RPMI7951 (cell line): Measurements from ENCODE around the gene ZNF300. TPM values are rescaled to one million over a fixed set of nuclear protein-coding genes. Genes with fewer than 3 reads are reported as not detected.
A peak's percentile ranks its signal among the peaks of the same experiment; 100 is the strongest.
"Not testable (repeated sequence)": the region's sequence is repeated elsewhere in the genome, so short reads cannot be mapped to it uniquely, and the experiment has no call there.

Experiments
- DNase-seq: peaks from one replicate; pipeline ENCODE4 v3.0.0-alpha.2; 2012; ENCODE audit warnings: low read depth
- total RNA-seq: library from RNA; depleted of rRNA; stranded (reverse); fragments of >200 nt; shearing (Covaris generic); gene quantifications from 2 replicates; pipeline ENCODE4 v1.2.3, GENCODE V29; 2014; rRNA removed

Gene ZNF300
- total RNA-seq: 6.4 and 7.7 TPM in 2 replicates

DNA sequence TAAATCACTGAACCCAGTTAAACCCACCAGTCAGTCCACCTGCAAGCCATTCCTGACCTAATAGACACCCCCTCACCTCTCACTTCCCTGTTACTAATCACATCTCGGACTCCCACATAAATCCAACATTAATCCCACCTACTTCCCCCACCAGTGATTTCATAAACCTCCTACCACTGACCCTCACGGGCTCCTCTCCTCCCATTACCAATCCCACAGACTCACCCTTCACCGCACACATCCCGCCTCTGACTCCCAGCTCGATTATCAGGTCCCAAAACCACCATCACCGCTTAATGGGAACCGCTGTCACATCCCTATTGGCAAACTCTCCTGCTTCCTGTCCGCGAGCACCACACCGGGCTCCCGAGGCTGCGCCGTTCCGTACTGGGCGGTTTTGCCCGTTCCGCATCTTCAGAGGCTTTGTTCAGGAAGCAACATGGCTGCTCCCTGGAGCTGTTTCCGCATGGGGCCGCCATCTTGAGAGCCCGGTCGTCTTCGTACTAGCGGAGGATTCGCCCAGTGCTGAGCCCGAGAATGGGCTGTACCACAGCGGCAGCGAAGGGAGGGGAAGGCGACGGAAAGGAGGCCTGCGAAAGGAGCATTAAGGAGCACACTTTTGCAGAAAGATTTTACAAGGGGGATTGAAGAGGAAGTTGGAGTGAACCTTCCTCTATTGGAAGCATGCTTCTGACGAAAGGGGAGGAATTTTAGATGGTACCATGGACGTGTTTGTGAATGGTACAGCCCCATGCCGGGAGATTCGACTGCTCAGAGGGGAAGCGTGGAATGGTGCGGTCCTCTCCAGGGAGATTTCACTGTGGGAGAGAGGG, at the start of gene ZNF300:
Gene ZNF300 (minus strand): TSS at position 502 of the 833 bp plus-strand sequence. CDS start 1,825 bp downstream, outside the sequence.
- peak; percentile 84 for DNase-seq

DNA sequence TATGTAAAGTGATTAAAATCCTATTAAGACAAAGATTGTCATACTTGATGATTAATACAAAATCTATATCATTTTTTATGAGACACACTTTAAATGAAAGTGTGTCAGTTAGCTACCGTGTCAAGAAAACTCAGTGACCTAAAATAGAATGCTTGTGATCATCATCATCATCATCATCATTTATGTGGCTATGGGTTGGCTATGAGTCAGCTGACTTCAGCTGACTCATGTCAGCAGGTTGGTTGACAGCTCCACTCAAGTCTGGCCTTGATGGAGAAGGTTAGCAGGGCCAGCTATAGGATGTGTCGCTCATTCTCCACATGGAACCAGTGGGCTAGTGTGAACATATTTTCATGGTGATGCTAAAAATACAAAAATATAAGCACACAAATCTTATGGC, 43.8 kb upstream of the ZNF300 start:
- no peak for DNase-seq

DNA sequence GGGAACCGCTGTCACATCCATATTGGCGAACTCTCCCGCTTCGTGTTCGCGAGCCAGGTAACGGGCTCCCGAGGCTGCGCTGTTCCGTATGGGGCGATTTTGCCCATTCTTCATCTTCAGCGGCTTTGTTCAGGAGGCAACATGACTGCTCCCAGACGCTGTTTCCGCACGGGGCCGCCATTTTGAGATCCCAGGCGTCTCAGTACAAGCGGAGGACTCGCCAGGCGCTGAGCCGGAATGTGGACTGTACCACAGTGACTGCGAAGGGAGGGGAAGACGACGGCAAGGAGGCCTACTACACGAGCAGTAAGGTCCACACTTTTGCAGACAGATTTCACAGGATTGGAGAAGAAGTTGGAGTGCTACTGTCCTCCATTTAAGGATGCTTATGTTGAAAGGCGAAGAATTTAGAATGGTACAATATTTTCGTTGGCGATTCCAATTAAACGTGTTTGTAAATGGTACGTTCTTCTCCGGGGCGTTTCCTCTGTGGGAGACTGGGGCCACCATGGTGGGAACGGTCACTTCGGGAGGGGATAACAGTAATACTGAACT, 41.6 kb upstream of the ZNF300 start:
- DNase-seq: peak; percentile 71

DNA sequence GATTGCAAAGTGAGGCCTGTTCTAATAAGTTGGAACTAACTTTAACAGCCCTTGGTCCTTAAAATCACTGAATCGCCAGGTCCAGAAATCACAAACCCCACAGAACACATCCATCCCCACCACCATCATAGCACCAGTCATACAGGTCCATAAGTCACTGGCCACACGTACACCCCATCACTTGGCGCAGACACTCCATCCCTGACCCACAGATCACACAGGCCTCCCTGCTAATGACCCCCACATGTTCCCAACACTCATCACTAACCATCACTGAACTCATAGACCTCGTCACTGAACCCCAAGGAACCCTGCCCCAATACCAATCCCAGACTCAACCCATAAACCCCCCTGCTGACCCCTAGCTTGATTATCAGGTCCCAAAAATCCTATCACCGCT, 41.2 kb upstream of the ZNF300 start:
- DNase-seq: peak; percentile 1

DNA sequence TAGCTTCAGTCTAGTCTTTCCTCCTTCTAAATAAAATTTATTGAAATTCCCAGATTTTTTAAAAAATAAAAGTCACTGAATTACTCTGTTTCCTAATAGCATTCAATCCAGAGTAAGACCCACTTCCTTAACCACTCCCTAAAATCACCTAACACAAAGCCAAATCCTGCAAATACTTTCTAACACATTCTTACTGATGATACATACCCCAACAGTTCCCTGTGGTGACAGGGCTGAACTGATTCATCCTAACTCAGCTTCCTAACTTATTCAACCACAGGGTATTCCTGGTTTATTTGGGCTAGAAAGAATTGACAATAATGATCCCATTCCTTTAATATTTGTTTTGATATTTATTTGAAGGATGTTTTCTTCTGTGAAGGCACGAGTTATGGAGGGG, 40.7 kb upstream of the ZNF300 start:
- DNase-seq: peak; percentile 15

DNA sequence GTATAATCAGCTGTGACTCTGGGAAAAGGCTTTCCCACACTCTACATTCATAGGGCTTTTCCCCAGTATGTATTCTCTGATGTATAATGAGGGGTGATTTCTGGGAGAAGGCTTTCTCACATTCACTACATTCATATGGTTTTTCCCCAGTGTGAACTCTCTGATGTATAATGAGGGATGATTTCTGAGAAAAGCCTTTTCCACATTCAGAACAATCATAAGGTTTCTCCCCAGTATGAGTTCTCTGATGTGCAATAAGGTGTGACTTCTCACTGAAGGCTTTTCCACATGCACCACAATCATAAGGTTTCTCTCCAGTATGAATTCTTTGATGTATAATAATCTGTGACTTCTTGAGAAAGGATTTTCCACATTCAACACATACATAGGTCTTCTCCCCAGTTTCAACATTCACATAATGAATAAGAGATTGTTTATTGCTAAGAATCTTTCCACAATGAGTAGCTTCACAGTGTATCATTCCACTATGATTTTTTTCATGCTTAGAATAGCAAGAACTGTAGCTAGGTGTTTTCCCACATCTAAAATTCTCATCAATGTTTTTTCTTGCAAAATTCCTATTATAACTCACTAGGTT, 26.7 kb upstream of the ZNF300 start:
- DNase-seq: no peak

DNA sequence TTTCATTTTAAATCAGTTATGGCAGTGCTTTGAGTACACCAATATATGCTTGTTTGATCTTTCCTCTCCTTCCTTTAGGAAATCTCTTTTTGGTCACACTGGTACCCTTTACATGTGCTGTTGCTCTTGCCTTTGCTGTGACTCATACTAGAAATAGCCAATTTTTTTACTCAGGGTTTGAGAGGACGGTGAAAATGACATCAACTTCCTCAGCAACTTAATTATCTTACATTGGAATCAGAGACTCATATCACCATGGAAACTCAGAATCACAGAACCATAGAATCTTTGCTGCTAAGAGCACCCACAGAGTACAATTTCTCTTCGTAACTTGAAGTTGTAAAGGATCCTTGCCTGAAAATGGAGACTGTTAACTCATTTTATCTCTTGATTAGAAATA, 13.8 kb upstream of the ZNF300 start:
- peak; percentile 77 for DNase-seq

DNA sequence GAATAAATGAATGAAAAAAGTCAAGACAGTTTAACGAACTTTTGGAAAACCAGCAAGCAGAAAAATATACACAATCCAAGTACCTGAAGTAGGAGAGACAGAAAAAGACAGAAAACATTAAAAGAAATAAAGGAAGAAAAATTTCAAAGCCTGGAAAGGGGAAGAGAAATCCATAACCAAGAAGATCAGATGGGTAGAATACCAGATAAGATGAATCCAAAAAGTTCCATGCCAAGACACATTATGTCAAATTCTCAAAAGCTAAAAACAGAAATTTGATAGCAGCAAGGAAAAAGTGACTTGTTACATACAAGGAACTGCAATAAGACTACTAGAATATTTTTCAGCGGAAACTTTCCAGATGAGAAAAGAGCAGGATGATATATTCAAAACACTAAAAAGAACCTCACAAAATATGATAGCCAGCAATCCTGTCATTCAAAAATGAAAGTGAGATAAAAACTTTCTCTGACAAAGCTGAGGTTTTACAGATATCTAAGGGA, 7.6 kb upstream of the ZNF300 start:
- DNase-seq: no peak

DNA sequence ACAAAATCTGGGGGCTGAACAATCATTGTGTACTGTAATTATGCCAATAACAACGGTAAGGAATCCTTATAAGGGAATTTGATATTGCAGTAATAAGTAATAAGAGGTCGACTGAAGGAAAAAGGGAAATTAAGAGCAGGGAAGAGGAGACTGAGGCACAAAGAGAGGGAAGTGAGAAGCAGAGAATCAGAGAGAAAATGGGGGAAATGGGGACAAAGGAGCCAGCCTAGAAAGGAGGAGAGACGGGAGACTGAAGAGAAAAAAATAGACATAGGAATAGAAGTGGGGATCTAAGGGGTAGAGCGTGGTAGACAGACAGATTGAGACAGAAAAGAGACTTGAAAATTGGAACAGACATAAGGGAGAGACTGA, 518 bp upstream of the ZNF300 start:
- DNase-seq: no peak

DNA sequence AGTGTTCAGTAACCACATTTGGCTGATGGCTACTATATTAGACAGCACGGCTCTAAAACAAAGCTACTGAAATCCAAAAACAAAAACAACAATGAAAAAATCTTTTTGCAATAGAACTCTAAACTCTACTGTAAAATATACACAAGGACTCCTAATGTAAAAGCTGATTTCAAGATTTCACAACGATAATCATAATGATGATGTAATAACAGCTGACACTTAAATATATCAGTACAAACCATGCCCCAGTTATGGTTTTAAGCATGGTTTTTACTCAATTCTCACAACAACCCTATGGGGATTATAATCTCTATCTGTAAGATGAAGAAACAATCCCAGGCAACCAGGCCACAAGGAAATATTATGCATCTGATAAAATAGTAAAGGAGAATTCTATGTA, 3.3 kb downstream of the ZNF300 start:
- no peak for DNase-seq

DNA sequence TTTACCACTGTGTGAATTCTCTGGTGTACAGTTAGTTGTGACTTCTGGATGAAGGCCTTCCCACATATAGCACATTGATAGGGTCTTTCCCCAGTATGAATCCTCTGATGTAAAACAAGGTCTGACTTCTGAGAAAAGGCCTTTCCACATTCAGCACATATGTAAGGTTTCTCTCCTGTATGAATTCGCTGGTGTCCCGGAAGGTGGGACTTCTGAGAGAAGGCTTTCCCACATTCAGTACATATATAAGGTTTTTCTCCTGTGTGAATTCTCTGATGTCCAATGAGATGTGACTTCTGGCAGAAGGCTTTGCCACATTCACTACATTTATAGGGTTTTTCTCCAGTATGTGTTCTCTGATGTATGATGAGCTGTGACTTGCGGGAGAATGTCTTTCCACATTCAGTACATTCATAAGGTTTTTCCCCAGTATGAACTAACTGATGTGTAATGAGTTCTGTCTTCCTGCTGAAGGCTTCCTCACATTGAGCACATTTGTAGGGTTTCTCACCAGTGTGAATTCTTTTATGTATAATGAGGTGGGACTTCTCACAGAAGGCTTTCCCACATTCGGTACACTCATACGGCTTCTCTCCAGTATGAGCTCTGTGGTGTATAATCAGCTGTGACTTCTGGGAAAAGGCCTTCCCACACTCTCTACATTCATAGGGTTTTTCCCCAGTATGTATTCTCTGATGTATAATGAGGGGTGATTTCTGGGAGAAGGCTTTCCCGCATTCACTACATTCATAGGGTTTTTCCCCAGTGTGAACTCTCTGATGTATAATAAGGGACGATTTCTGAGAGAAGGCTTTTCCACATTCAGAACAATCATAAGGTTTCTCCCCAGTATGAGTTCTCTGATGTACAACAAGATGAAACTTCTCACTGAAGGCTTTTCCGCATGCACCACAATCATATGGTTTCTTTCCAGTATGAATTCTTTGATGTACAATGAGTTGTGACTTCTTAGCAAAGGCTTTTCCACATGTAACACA, 9.1 kb downstream of the ZNF300 start:
- no peak for DNase-seq

DNA sequence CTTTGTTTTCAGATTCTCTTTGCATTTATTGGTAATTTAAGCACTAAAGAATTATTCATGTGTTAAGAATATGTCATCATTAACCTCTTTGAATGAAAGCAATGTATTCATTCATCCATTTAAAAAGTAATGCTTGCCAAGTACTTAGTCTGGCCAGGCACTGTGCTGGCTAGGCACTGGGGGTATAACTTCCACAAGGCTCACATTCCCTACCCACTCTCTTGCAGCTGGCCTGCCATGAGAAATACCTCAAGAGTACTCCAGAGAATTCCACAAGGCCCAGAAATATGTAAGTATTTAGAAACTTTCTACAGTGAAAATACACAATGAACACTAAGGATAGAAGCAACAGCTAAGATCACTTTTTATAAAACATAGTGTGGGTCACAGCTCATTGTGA, 25.4 kb downstream of the ZNF300 start:
- DNase-seq: no peak

DNA sequence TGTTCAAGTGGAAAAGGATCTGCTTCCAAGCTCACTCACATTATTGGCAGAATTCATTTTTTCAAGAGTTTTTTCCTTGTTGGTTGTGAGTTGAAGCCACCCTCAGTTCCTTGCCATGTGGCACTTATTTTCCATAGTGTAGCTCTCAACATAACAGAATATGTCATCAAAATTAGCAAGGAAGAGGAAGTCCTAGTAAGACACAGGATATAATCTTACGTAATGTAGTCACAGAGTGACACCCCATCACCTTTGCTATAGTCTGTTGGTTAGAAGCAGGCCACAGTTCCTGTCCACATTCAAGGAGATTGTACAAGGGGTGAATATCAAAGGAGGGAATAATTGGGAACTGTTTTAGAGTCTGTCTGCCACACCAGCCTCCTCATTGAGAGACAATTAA, 42.7 kb downstream of the ZNF300 start:
- no peak for DNase-seq

DNA sequence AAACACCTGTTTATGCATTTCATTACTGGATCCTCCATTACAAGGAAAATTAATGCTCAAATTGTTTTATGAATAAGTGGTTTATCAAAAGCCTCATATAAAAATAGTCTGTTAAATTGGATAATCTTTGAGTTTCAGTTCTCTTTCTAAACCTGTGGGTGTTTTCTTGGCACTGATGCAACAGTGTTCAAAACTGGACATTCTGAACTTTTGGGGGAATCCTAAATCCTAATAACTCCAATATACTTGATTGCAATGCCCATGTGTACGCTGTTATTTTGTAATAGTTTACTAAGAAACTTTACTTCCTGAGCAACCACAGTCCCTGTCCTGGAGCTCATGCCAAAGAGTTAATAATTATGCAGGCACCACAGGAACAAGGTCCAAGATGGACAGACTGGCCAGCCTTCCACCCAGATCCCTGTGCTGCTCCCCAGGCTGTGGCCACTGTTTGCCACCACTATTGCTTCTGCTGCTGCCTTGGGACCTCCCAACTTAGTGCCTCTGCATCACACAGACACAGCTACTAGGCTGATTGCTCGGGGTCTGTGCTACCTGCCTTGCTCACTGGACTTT, 44.4 kb downstream of the ZNF300 start:
- no peak for DNase-seq

DNA sequence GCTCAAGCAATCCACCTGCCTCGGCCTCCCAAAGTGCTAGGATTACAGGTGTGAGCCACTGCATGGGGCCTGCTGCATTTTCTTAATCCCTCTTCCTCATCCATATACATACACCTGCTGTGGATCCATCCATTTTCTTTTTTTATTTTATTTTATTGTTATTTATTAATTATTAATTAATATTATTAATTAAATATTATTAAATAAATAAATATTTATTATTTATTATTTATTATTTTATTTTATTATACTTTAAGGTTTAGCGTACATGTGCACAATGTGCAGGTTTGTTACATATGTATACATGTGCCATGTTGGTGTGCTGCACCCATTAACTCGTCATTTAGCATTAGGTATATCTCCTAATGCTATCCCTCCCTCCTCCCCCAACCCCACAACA, 48.1 kb downstream of the ZNF300 start:
- DNase-seq: not testable (repeated sequence)

DNA sequence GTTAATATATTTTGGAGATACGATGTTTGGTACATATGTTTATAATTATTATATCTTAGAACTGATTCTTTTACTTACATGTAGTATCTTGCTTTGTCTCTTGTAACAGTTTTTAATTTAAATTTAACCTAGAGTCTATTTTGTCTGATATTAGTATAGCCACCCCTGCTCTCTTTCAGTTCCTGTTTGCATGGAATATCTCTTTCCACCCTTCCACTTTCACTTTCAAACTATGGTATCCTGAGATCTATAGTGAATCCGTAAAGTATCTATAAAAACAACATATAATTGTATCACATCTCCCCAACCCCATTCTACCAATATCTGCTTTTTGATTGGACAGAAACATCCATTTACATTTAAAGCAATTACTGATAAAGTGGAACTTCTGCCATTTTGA, 51.2 kb downstream of the ZNF300 start:
- no peak for DNase-seq

DNA sequence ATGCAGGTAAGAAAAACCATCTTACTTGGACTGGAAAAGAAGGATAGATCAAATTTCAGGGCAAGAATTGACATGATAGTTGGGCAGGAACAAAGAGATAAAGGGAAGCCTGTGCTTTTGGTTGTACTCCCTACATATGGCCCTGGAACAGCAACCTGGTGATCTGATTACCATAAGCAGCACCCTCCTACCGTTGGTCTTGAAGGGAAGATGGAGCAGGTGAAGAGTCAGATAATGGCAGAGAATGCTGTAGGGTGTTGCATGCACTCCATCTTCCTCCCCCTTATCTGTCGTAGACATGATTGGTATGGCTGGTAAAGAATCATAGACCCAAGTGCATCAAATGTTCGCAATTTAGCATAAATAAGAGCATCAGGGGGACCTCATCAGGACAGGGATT, 53.7 kb downstream of the ZNF300 start:
- DNase-seq: no peak

DNA sequence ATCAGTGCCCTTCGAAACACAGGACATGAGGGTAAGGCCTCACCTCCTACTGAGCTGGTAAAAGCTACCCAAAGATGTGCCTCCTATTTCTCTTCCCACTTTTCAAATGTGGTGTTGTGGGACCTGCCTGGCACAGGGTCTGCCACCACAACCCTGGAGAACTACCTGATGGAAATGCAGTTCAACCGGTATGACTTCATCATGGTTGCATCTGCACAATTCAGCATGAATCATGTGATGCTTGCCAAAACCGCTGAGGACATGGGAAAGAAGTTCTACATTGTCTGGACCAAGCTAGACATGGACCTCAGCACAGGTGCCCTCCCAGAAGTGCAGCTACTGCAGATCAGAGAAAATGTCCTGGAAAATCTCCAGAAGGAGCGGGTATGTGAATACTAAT, 56.5 kb downstream of the ZNF300 start:
- DNase-seq: peak; percentile 30

DNA sequence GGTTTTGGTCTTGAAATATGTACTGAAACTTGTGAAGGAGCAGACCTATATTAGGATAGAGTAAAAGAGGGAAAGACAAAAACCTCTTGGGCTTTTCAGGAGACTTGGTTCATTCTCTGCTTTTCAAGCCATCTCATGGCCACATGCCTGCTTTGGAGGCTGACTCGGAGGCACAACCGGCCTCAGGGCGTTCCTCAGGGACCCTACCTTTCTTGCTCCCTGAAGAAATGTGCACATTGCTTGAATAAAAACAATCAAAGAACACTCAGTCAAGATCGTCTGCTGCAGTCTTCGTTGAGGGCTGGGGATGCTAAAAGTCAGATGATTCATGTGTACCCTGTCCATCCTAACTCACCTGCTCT, 57.5 kb downstream of the ZNF300 start:
- no peak for DNase-seq

DNA sequence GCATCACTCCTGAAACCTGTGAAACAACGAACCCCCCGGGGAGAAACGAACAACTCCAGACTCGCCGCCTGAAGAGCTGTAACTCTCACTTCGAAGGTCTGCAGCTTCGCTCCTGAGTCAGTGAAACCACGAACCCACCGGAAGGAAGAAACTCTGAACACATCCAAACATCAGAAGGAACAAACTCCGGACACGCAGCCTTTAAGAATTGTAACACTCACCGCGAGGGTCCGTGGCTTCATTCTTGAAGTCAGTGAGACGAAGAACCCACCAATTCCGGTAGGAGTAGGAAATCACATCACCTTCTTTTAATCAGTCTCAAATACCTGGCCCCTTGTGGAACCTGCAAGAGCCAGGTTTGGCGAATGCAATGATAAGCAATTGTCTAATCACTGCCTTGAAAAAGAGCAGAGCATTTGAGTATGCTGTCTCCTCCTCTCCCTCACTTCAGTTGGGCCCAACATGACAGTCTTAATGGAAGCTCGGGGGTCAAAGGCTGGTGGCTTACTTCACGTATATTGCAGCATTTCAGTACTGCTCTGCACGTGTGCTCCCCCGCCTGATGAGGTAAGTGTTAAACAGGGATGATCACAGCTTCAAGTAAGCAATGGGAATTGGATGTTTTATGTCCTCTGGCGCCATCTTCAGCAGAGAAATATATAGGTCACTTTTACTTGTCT, 58.0 kb downstream of the ZNF300 start:
- peak; percentile 85 for DNase-seq

DNA sequence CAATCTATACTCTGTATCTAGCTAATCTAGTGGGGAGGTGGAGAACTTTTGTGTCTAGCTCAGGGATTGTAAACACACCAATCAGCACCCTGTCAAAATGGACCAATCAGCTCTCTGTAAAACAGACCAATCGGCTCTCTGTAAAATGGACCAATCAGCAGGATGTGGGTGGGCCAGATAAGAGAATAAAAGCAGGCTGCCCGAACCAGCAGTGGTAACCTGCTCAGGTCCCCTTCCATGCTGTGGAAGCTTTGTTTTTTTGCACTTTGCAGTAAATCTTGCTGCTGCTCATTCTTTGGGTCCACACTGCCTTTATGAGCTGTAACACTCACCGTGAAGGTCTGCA, 58.5 kb downstream of the ZNF300 start, which contains the start of gene IRGM:
Gene IRGM (plus strand): TSS at position 214 of the 346 bp plus-strand sequence. CDS start 1,603 bp downstream, outside the sequence.
- not testable (repeated sequence) for DNase-seq
